ENCODE results near the gene RTKN.

RTKN gene

GRCh38 chr2:74474481-74474880, 32.7 kb upstream of the RTKN start:
- TF ChIP-seq EZH2phosphoT487 (conservative IDR thresholded peaks at IDR 0.05; ENCODE audit: low read length) = no peak
- TF ChIP-seq CTCF (IDR thresholded peaks at IDR 0.05; ENCODE audit: insufficient read depth, low read length, poor library complexity, severe bottlenecking) = no peak
- Histone ChIP-seq H3K79me2 (ENCODE audit: insufficient read depth, low read length) (no peaks in the 10 kb centered on the region), H3F3A (ENCODE audit: insufficient read depth) (peaks cover 20% of the 10 kb centered on the region), H3K27ac (ENCODE audit: low read depth, low read length) (no peak overlapping the region), H3K9me2 (replicated peaks; ENCODE audit: insufficient read depth, low read length) (no peaks in the 10 kb centered on the region), H2AFZ (ENCODE audit: low read depth, low read length, severe bottlenecking) (no peak overlapping the region), H3K27me3 (ENCODE audit: low read length) (no peaks in the 10 kb centered on the region), H3K4me2 (ENCODE audit: low read depth, low read length, poor library complexity, severe bottlenecking) (no peak overlapping the region), H4K20me1 (ENCODE audit: low read depth, low read length) (no peaks in the 10 kb centered on the region), H3K9me3 (ENCODE audit: insufficient read depth, low read length) (no peaks in the 10 kb centered on the region), H3K36me3 (ENCODE audit: low read length) (no peaks in the 10 kb centered on the region), H3K4me3 (ENCODE audit: insufficient read depth, low read length, poor library complexity, severe bottlenecking) (no peak overlapping the region), H3K9ac (ENCODE audit: low read length) (no peak overlapping the region)

- Histone ChIP-seq H3K4me3 (ENCODE audit: insufficient read depth, low read length, poor library complexity, severe bottlenecking) (peak overlapping the region; percentile 72), H3K9ac (ENCODE audit: low read length) (peak overlapping the region; percentile 78), H3K79me2 (ENCODE audit: insufficient read depth, low read length) (no peaks in the 10 kb centered on the region), H4K20me1 (ENCODE audit: low read depth, low read length) (no peaks in the 10 kb centered on the region), H3K36me3 (ENCODE audit: low read length) (no peaks in the 10 kb centered on the region), H3K27me3 (ENCODE audit: low read length) (no peaks in the 10 kb centered on the region), H3K9me2 (replicated peaks; ENCODE audit: insufficient read depth, low read length) (no peaks in the 10 kb centered on the region), H3K9me3 (ENCODE audit: insufficient read depth, low read length) (no peaks in the 10 kb centered on the region), H3K27ac (ENCODE audit: low read depth, low read length) (peak overlapping the region; percentile 89), H3K4me2 (ENCODE audit: low read depth, low read length, poor library complexity, severe bottlenecking) (peak overlapping the region; percentile 98), H2AFZ (ENCODE audit: low read depth, low read length, severe bottlenecking) (peak overlapping the region; percentile 88), H3F3A (ENCODE audit: insufficient read depth) (peaks cover 20% of the 10 kb centered on the region)
- no peak for TF ChIP-seq CTCF (IDR thresholded peaks at IDR 0.05; ENCODE audit: insufficient read depth, low read length, poor library complexity, severe bottlenecking)
- no peak for TF ChIP-seq EZH2phosphoT487 (conservative IDR thresholded peaks at IDR 0.05; ENCODE audit: low read length)
Observed at GRCh38 chr2:74472945-74473258, 31.2 kb upstream of the RTKN start.

- TF ChIP-seq CTCF (IDR thresholded peaks at IDR 0.05; ENCODE audit: insufficient read depth, low read length, poor library complexity, severe bottlenecking) (no peak), EZH2phosphoT487 (conservative IDR thresholded peaks at IDR 0.05; ENCODE audit: low read length) (no peak)
- Histone ChIP-seq H3K79me2 (ENCODE audit: insufficient read depth, low read length) (no peaks in the 10 kb centered on the region), H3K4me2 (ENCODE audit: low read depth, low read length, poor library complexity, severe bottlenecking) (peak within 1 kb of the TSS; percentile 98), H3F3A (ENCODE audit: insufficient read depth) (peaks cover 20% of the 10 kb centered on the region), H3K9me3 (ENCODE audit: insufficient read depth, low read length) (no peaks in the 10 kb centered on the region), H3K9me2 (replicated peaks; ENCODE audit: insufficient read depth, low read length) (no peaks in the 10 kb centered on the region), H2AFZ (ENCODE audit: low read depth, low read length, severe bottlenecking) (peak within 1 kb of the TSS; percentile 88), H3K9ac (ENCODE audit: low read length) (peak within 1 kb of the TSS; percentile 78), H3K4me3 (ENCODE audit: insufficient read depth, low read length, poor library complexity, severe bottlenecking) (peak within 1 kb of the TSS; percentile 72), H3K27me3 (ENCODE audit: low read length) (no peaks in the 10 kb centered on the region), H3K36me3 (ENCODE audit: low read length) (no peaks in the 10 kb centered on the region), H3K27ac (ENCODE audit: low read depth, low read length) (peak within 1 kb of the TSS; percentile 89), H4K20me1 (ENCODE audit: low read depth, low read length) (no peaks in the 10 kb centered on the region)
Observed at GRCh38 chr2:74472086-74472944, 30.6 kb upstream of the RTKN start, which contains the start of gene MRPL53. MRPL53 (minus strand) TSS chr2:74472680; CDS start chr2:74472660, 20 bp downstream.

All from SU-DHL-6 (cell line).